A549 (cell line): ENCODE measurements around the gene SEMA4B. TPM values are rescaled to one million over a fixed set of nuclear protein-coding genes. Genes with fewer than 3 reads are reported as not detected.

ENCODE experiments used
- ATAC-seq, 2 experiments: fragments of 200-7000 bp in 1 of 2; fragments of >200 bp in 1 of 2; cut with Nextera tagmentation in 1 of 2; cut with Tn5 transposase in 1 of 2; 3 replicates each; pipeline versions ENCODE4 v1.8.0 to v1.9.1; 2018 to 2020; ENCODE audit warnings: mild to moderate bottlenecking in 1 of 2, moderate library complexity in 1 of 2
- CTCF ChIA-PET: fragments of 300-600 bp; sonication (Branson Sonifier 250); formaldehyde crosslinking; extraction: SDS; loops from one replicate; lab custom pipeline; 2021; ENCODE audit warnings: antibody characterized with exemption, inconsistent platforms; lab: Yijun Ruan, JAX
- POLR2A ChIA-PET: fragments of 350-600 bp; formaldehyde crosslinking; extraction: SDS; loops from one replicate; lab custom pipeline; 2021; ENCODE audit warnings: antibody characterized with exemption, inconsistent platforms; lab: Yijun Ruan, JAX
- DNase-seq, 2 experiments: peaks; one replicate each; pipeline versions ENCODE4 v3.0.0 to v3.0.0-alpha.2; 2011 to 2016; ENCODE audit warnings: low read depth in 1 of 2, low spot score in 1 of 2
- FAIRE-seq: peaks from 2 replicates; lab custom pipeline; 2011; peaks lifted over from hg19 to GRCh38; lab: Jason Lieb, UNC
- H3K27ac ChIP-seq, 2 experiments: fragments of >200 bp; sonication (Bioruptor Twin); formaldehyde crosslinking; 3 replicates each; pipeline ENCODE4 v1.5.1; 2016 to 2017
- H3K4me1 ChIP-seq: fragments of >200 bp; sonication (Bioruptor Twin); formaldehyde crosslinking; 3 replicates; pipeline ENCODE4 v1.6.1; 2016
- H3K4me2 ChIP-seq: fragments of >200 bp; sonication (Bioruptor Twin); formaldehyde crosslinking; 3 replicates; pipeline ENCODE4 v1.6.1; 2016
- H3K4me3 ChIP-seq: fragments of >200 bp; sonication (Bioruptor Twin); formaldehyde crosslinking; 3 replicates; pipeline ENCODE4 v1.5.1; 2016
- H3K9me3 ChIP-seq: fragments of >200 bp; sonication (Bioruptor Twin); formaldehyde crosslinking; 3 replicates; pipeline ENCODE4 v1.6.1; 2016
- CHD4 ChIP-seq: fragments of 200-600 bp; sonication (generic); IDR thresholded peaks from 2 replicates; pipeline ENCODE4 v1.6.1; 2016; ENCODE audit warnings: antibody characterized with exemption, mild to moderate bottlenecking, borderline replicate concordance
- FOSB ChIP-seq: fragments of 250-450 bp; sonication (Bioruptor Pico); IDR thresholded peaks from 2 replicates; pipeline ENCODE4 v1.5.0; 2020; ENCODE audit warnings: mild to moderate bottlenecking, moderate library complexity
- GATA3 ChIP-seq: IDR thresholded peaks from 2 replicates; pipeline ENCODE4 v1.6.1; 2012; ENCODE audit warnings: borderline replicate concordance
- HOXA7 ChIP-seq: fragments of 250-450 bp; sonication (Bioruptor Pico); IDR thresholded peaks from 2 replicates; pipeline ENCODE4 v1.5.0; 2020; ENCODE audit warnings: mild to moderate bottlenecking, moderate library complexity
- HOXB5 ChIP-seq: fragments of 250-450 bp; sonication (Bioruptor Pico); IDR thresholded peaks from 2 replicates; pipeline ENCODE4 v1.5.0; 2020; ENCODE audit warnings: mild to moderate bottlenecking, moderate library complexity
- JUNB ChIP-seq: fragments of >200 bp; sonication (Bioruptor Twin); formaldehyde crosslinking; IDR thresholded peaks from 2 replicates; pipeline ENCODE4 v1.6.1; 2016
- MAFK ChIP-seq: fragments of 450-650 bp; IDR thresholded peaks from 2 replicates; pipeline ENCODE4 v1.6.1; 2014; ENCODE audit not compliant: partially characterized antibody
- MYC ChIP-seq: IDR thresholded peaks from 2 replicates; pipeline ENCODE4 v1.6.1; 2012; ENCODE audit warnings: mild to moderate bottlenecking, inconsistent platforms, low read length, improper control_type of control experiment, borderline replicate concordance
- NFE2L2 ChIP-seq: fragments of 150-350 bp; conservative IDR thresholded peaks from 2 replicates; pipeline ENCODE4 v1.6.1; 2014; ENCODE audit warnings: low read length
- PBX3 ChIP-seq: IDR thresholded peaks from 2 replicates; pipeline ENCODE4 v1.6.1; 2012
- SMC3 ChIP-seq: fragments of >200 bp; sonication (Bioruptor Twin); formaldehyde crosslinking; IDR thresholded peaks from 3 replicates; pipeline ENCODE4 v1.6.1; 2018; ENCODE audit warnings: inconsistent platforms
- USF2 ChIP-seq: fragments of 450-650 bp; IDR thresholded peaks from 2 replicates; pipeline ENCODE4 v1.6.1; 2014; ENCODE audit warnings: antibody characterized with exemption
- ZNF302 ChIP-seq: fragments of 250-450 bp; sonication (Bioruptor Pico); IDR thresholded peaks from 2 replicates; pipeline ENCODE4 v1.9.0; 2021; ENCODE audit warnings: inconsistent platforms, mild to moderate bottlenecking, moderate library complexity
- ZSCAN20 ChIP-seq: fragments of 250-450 bp; sonication (Bioruptor Pico); IDR thresholded peaks from 2 replicates; pipeline ENCODE4 v1.8.0; 2022; ENCODE audit warnings: mild to moderate bottlenecking, moderate library complexity
- WGBS: methylation state at CpG from one replicate; pipeline ENCODE4 v1.1.6; 2017; ENCODE audit errors: missing lambda C conversion rate; 5-methylcytosine and 5-hydroxymethylcytosine counted together
- polyA plus RNA-seq, 4 experiments: library from polyadenylated mRNA; depleted of rRNA in 3 of 4; stranded (reverse); fragments of >200 nt; fragmentation: RNase III in 1 of 4; extraction: RNeasy Plus Mini Kit Qiagen cat#74134 plus additional on column Dnase treatment in 1 of 4; gene quantifications; 2 replicates in 3 of 4; 3 replicates in 1 of 4; pipeline ENCODE4 v1.2.3, GENCODE V29; 2011 to 2017
- TF ChIP-seq, protein P1 (sequence below): fragments of >200 bp; sonication (Bioruptor Twin); formaldehyde crosslinking; IDR thresholded peaks from 3 replicates; pipeline ENCODE4 v1.5.1; 2016
- TF ChIP-seq, protein P2 (sequence below): fragments of >200 bp; sonication (Bioruptor Twin); formaldehyde crosslinking; IDR thresholded peaks from 3 replicates; pipeline ENCODE4 v1.6.1; 2016

Gene SEMA4B
- polyA plus RNA-seq, 2 of the 4 experiments (the other 2 are of a cell fraction), result 45.3 to 47.1 TPM

DNA sequence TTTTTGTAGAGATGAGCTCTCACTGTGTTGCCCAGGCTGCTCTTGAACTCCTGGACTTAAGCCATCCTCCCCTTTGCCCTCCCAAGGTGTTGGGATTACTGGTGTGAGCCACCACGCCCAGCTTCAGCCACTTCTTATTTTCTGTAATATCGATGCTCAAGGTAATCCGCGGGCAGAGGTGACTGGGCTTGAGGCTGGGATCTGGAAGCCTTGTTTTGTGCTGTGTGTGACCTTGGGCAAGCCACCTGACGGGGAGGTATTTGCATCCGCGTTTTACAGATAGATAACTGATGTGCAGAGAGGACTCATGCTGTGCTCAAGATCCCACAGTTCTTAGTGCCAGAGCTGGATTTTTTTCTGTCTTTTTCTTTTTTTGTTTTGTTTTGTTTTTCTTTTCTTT lies 27.8 kb upstream of the SEMA4B start:
- H3K4me2 ChIP-seq, result no peak overlapping the region
- ChIA-PET POLR2A (interaction anchor here (0.7 kb wide), 1 partner anchor 11 kb away, joined by 5 read pairs; no protein-coding TSS in a partner anchor), CTCF (interaction anchor here (0.6 to 1.1 kb wide), 8 partner anchors 11 to 202 kb away, joined by 3 to 4 read pairs (median 3); no protein-coding TSS in a partner anchor)
- no peak overlapping the region for H3K4me3 ChIP-seq
- WGBS, result 86% methylated on average over 7 of the region's 7 CpGs
- DNase-seq (no peak), FAIRE-seq (no peak), ATAC-seq (no peak)
- peaks cover 14% of the 10 kb centered on the region for H3K4me1 ChIP-seq
- TF ChIP-seq MAFK (no peak), GATA3 (no peak)
- H3K27ac ChIP-seq, result peak overlapping the region in 1 of 2 experiments; percentile 43; a peak in 2 of 6 replicates
- peaks cover 7% of the 10 kb centered on the region; the same call in 2 of the 3 replicates for H3K9me3 ChIP-seq

- Histone ChIP-seq H3K4me2 (peak overlapping the region; percentile 13; the same call in 1 of the 3 replicates), H3K4me3 (no peak overlapping the region), H3K4me1 (peaks cover 14% of the 10 kb centered on the region), H3K9me3 (peaks cover 7% of the 10 kb centered on the region; the same call in 2 of the 3 replicates), H3K27ac (peak overlapping the region; percentile 56 to 79; a peak in 5 of 6 replicates)
- no peak for DNase-seq
- TF ChIP-seq ZNF302 (CRISPR knock-in tag) (no peak), CHD4 (peak; percentile 58; the same call in 1 of the 2 replicates)
- FAIRE-seq, result no peak
- ChIA-PET CTCF (interaction anchor here (0.6 to 1.0 kb wide), 4 partner anchors 17 to 119 kb away, joined by 3 read pairs; no protein-coding TSS in a partner anchor), POLR2A (no interaction called here)
- WGBS, result 89% methylated on average over 23 of the region's 25 CpGs
- peak; percentile 39 to 42; a peak in 3 of 6 replicates for ATAC-seq
These were observed 26.8 kb upstream of the SEMA4B start for GRCh38 chr15:90174140-90174875.

DNA sequence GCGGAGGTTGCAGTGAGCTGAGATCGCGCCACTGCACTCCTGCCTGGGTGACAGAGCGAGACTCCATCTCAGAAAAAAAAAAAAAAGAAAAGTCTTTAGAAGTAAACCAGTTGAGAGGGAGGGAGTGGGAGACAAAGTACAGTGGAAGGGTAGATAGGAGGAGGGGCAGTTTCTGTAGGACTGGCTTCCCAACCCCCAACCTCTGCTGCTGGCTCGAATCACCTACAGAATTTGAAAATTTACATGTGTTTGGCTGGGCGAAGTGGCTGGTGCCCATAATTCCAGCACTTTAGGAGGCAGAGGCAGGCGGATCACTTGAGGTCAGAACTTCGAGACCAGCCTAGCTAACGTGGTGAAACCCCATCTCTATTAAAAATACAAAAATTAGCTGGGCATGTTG lies 24.1 kb upstream of the SEMA4B start:
- Histone ChIP-seq H3K9me3 (peaks cover 7% of the 10 kb centered on the region; the same call in 2 of the 3 replicates), H3K4me2 (no peak overlapping the region), H3K27ac (peak overlapping the region in 1 of 2 experiments; percentile 35; a peak in 1 of 6 replicates), H3K4me1 (peaks cover 18% of the 10 kb centered on the region), H3K4me3 (no peak overlapping the region)
- WGBS, result 92% methylated on average over 9 of the region's 9 CpGs
- no peak for ATAC-seq
- ChIA-PET CTCF (interaction anchor here (0.7 to 4.2 kb wide), 6 partner anchors 10 to 44 kb away, joined by 3 to 20 read pairs (median 5); no protein-coding TSS in a partner anchor), POLR2A (no interaction called here)
- FAIRE-seq, result no peak
- no peak for TF ChIP-seq FOSB (CRISPR knock-in tag)
- no peak for TF ChIP-seq PBX3
- TF ChIP-seq MYC, result no peak
- TF ChIP-seq NFE2L2, result no peak
- no peak for TF ChIP-seq CHD4
- no peak for DNase-seq

GRCh38 chr15:90178468-90179435 lies 22.4 kb upstream of the SEMA4B start:
- no peaks in the 10 kb centered on the region; the same call in 2 of the 3 replicates for H3K9me3 ChIP-seq
- peaks cover 31% of the 10 kb centered on the region for H3K4me1 ChIP-seq
- no peak for TF ChIP-seq PBX3
- TF ChIP-seq JUNB, result no peak
- no peak for TF ChIP-seq MYC
- TF ChIP-seq SMC3, result no peak
- TF ChIP-seq HOXB5 (CRISPR knock-in tag), result no peak
- TF ChIP-seq, protein P1, sequence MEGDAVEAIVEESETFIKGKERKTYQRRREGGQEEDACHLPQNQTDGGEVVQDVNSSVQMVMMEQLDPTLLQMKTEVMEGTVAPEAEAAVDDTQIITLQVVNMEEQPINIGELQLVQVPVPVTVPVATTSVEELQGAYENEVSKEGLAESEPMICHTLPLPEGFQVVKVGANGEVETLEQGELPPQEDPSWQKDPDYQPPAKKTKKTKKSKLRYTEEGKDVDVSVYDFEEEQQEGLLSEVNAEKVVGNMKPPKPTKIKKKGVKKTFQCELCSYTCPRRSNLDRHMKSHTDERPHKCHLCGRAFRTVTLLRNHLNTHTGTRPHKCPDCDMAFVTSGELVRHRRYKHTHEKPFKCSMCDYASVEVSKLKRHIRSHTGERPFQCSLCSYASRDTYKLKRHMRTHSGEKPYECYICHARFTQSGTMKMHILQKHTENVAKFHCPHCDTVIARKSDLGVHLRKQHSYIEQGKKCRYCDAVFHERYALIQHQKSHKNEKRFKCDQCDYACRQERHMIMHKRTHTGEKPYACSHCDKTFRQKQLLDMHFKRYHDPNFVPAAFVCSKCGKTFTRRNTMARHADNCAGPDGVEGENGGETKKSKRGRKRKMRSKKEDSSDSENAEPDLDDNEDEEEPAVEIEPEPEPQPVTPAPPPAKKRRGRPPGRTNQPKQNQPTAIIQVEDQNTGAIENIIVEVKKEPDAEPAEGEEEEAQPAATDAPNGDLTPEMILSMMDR, result no peak
- TF ChIP-seq ZSCAN20 (CRISPR knock-in tag), result no peak
- TF ChIP-seq HOXA7 (CRISPR knock-in tag), result no peak
- TF ChIP-seq, protein P2, sequence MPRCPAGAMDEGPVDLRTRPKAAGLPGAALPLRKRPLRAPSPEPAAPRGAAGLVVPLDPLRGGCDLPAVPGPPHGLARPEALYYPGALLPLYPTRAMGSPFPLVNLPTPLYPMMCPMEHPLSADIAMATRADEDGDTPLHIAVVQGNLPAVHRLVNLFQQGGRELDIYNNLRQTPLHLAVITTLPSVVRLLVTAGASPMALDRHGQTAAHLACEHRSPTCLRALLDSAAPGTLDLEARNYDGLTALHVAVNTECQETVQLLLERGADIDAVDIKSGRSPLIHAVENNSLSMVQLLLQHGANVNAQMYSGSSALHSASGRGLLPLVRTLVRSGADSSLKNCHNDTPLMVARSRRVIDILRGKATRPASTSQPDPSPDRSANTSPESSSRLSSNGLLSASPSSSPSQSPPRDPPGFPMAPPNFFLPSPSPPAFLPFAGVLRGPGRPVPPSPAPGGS, result no peak
- no peak for TF ChIP-seq USF2
- TF ChIP-seq, all 56 proteins: peak for 0
- 77% methylated on average over 10 of the region's 10 CpGs for WGBS
- POLR2A ChIA-PET, result no interaction called here
- DNase-seq, result no peak
- no peak overlapping the region for H3K4me3 ChIP-seq
- CTCF ChIA-PET, result interaction anchor here (0.9 to 4.2 kb wide), 7 partner anchors 12 to 42 kb away, joined by 3 to 20 read pairs (median 4); no protein-coding TSS in a partner anchor
- peak overlapping the region in 1 of 2 experiments; percentile 15; a peak in 3 of 6 replicates for H3K27ac ChIP-seq
- ATAC-seq, result no peak
- no peak for FAIRE-seq
- H3K4me2 ChIP-seq, result no peak overlapping the region
